GM10248 (cell line): ENCODE results near the gene PKNOX2.

Source experiments
- CTCF ChIA-PET: fragments of 300-600 bp; sonication (Branson Sonifier 250); formaldehyde crosslinking; extraction: SDS; loops from one replicate; lab custom pipeline; 2021; ENCODE audit warnings: antibody characterized with exemption; lab: Yijun Ruan, JAX
- POLR2A ChIA-PET: fragments of 350-650 bp; sonication (Branson Sonifier 250); formaldehyde crosslinking; extraction: SDS; loops from one replicate; lab custom pipeline; 2020; ENCODE audit warnings: antibody characterized with exemption; lab: Yijun Ruan, JAX
- DNase-seq: peaks from one replicate; pipeline ENCODE4 v3.0.0; 2012; ENCODE audit errors: extremely low spot score
- TF ChIP-seq, protein P1 (sequence below): IDR thresholded peaks from 2 replicates; pipeline ENCODE4 v1.5.1; 2012; ENCODE audit warnings: mild to moderate bottlenecking, low read depth; ENCODE audit errors: extremely low read depth, missing control alignments, control extremely low read depth

The PKNOX2 gene

DNA sequence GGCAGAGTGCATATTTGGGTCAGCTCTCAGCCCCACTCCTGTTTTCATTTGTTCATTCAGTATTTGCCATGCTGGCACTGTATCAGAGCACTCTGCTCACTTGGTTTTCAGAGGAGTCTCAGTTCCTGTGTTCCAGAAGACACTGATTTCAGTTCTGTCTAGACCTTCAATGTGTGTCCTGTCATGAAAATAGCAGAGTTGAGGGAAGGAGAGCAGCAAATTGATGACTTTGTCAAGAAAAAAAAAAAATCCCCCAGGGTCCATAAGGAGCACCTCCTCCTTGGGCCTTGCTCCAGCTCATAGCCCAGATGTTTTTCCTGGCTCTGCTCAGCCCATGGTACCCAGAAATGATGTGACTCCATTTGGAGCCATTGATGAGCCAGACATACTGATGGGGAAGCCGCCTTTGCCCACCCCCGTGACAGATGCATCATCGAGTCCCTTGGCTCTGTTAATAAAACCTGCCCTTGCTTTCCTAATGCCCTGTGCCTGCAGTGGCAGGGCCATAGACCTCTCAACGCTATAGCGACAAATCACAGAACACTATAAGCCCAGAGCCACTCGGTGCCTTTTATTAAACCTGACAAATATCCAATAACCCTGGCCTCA lies 107.0 kb downstream of the PKNOX2 start:
- POLR2A ChIA-PET: no interaction called here
- TF ChIP-seq, protein P1, sequence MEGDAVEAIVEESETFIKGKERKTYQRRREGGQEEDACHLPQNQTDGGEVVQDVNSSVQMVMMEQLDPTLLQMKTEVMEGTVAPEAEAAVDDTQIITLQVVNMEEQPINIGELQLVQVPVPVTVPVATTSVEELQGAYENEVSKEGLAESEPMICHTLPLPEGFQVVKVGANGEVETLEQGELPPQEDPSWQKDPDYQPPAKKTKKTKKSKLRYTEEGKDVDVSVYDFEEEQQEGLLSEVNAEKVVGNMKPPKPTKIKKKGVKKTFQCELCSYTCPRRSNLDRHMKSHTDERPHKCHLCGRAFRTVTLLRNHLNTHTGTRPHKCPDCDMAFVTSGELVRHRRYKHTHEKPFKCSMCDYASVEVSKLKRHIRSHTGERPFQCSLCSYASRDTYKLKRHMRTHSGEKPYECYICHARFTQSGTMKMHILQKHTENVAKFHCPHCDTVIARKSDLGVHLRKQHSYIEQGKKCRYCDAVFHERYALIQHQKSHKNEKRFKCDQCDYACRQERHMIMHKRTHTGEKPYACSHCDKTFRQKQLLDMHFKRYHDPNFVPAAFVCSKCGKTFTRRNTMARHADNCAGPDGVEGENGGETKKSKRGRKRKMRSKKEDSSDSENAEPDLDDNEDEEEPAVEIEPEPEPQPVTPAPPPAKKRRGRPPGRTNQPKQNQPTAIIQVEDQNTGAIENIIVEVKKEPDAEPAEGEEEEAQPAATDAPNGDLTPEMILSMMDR: no peak
- CTCF ChIA-PET: no interaction called here
- DNase-seq: no peak

DNA sequence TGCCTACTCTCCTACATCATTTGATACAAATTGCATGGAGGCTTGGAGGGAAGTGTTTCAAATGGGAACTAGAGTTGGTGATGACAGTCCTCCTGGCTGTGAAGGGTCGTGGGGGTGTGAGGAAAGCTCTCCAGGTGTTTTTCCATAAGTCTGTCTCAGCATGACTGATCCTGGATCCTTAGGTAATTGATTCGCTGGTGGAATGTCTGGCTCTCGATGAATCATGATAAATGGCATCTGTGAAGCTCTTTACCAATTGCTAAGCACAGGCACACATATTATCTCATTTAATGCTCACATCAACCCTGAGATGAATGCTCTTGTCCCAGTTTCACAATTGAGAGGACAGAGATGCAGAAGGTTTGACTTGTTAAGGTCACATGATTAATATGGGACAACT lies 107.5 kb downstream of the PKNOX2 start:
- POLR2A ChIA-PET: no interaction called here
- TF ChIP-seq, protein P1: no peak
- DNase-seq: no peak
- CTCF ChIA-PET: interaction anchor here (2.2 kb wide), 1 partner anchor 13 kb away, joined by 7 read pairs; no protein-coding TSS in a partner anchor

DNA sequence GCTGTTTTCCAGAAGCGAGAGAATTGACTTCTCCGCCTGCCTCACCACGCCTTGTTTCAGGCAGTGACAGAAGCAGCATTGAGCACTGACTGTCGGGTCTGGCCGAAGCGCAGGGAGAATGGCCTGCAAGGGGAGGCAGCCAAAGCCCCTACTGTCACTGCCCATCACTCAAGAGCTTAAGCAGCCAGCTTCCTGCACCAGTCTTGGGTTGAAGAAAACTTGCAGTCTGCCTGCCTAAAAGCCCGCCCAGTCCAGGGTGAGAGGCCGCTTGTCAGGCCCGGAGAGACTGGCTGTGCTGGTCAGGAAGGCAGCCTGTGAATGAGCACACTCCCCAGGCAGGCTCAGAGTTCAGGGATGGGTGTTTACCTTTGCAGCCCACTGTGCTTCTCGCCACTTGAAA lies 108.3 kb downstream of the PKNOX2 start:
- no peak for DNase-seq
- TF ChIP-seq, protein P1: no peak
- CTCF ChIA-PET: interaction anchor here (2.2 kb wide), 1 partner anchor 13 kb away, joined by 7 read pairs; no protein-coding TSS in a partner anchor
- POLR2A ChIA-PET: no interaction called here

DNA sequence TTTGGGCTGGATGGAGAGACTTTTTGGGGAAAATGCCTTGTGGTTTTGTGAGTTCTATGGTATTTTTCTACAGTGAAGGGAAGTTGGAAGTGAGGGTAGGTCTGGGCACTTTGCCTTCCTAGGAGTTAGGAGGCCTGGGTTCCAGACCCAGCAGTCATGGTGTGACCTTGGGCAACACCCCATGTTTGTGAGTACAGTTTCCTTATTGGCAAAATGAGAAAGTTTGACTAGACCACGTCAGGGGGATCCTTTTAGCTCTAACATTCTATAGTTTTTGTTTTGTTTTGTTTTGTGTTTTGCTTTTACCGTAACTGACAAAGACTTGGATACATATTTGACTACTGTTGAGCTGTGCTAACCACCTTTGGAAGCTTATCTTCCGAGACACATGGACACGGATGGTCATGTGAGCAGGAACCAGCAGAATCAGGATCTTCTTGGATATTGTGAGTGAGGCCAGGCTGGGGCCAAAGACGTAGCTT lies 109.0 kb downstream of the PKNOX2 start:
- POLR2A ChIA-PET: no interaction called here
- no peak for DNase-seq
- CTCF ChIA-PET: interaction anchor here (0.9 to 2.2 kb wide), 3 partner anchors 12 to 72 kb away, joined by 3 to 7 read pairs (median 3); no protein-coding TSS in a partner anchor
- TF ChIP-seq, protein P1: no peak

DNA sequence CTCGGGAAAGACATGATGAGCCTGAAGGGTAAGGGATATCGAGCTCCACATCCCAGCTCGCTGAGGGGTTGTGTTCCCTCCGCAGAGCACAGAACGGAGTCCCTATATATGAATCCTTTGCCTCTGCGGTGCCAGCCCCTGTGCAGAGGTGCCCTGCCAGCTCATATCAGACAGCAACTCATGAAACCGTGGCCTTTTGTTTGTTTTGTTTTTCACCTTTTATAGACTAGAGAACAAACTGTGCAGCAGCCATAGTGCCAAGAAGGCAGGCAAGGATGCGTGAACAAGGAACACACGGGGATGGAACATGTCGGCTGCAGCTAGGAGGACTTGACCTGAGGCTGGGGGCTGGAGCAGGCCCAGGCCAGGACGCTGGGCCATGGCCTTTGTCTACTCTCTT lies 109.8 kb downstream of the PKNOX2 start:
- TF ChIP-seq, protein P1: no peak
- POLR2A ChIA-PET: no interaction called here
- CTCF ChIA-PET: interaction anchor here (0.9 to 2.2 kb wide), 3 partner anchors 11 to 71 kb away, joined by 3 to 7 read pairs (median 3); no protein-coding TSS in a partner anchor
- DNase-seq: no peak

DNA sequence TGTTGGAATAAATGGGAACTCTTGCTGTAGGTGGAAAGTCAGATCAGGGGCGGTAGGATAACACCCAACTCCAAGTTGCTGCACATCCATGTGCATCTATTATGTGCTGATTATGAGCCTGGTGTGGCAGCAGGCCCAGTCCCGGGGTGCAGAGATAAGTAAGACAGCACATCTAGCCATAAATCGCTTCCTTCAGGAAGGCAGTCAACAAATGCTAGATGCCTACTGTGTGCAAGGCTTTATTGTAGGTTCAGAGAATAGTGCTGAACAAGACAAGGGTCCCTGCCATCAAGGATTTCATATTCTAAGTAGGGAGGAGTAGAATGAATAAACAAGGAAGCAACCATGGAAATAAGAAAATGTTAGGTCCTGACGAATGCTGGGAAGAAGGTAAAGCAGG lies 110.2 kb downstream of the PKNOX2 start:
- CTCF ChIA-PET: no interaction called here
- DNase-seq: no peak
- TF ChIP-seq, protein P1: no peak
- POLR2A ChIA-PET: no interaction called here
